ENCODE measurements around the gene GCSAM.

The GCSAM gene

GRCh38 chr3:112083239-112083638 is 49.8 kb downstream of the GCSAM start:
- Histone ChIP-seq H4K20me1 (ENCODE audit: low read depth, low read length) (no peaks in the 10 kb centered on the region), H3K4me3 (ENCODE audit: insufficient read depth, low read length, poor library complexity, severe bottlenecking) (no peak overlapping the region), H3F3A (ENCODE audit: insufficient read depth) (no peaks in the 10 kb centered on the region), H3K79me2 (ENCODE audit: insufficient read depth, low read length) (no peaks in the 10 kb centered on the region), H3K9me3 (ENCODE audit: insufficient read depth, low read length) (no peaks in the 10 kb centered on the region), H3K36me3 (ENCODE audit: low read length) (no peaks in the 10 kb centered on the region), H3K27me3 (ENCODE audit: low read length) (no peaks in the 10 kb centered on the region), H3K4me2 (ENCODE audit: low read depth, low read length, poor library complexity, severe bottlenecking) (no peak overlapping the region), H3K9me2 (replicated peaks; ENCODE audit: insufficient read depth, low read length) (no peaks in the 10 kb centered on the region), H2AFZ (ENCODE audit: low read depth, low read length, severe bottlenecking) (no peak overlapping the region), H3K27ac (ENCODE audit: low read depth, low read length) (no peak overlapping the region), H3K9ac (ENCODE audit: low read length) (no peak overlapping the region)
- no peak for TF ChIP-seq EZH2phosphoT487 (conservative IDR thresholded peaks at IDR 0.05; ENCODE audit: low read length)
- TF ChIP-seq, protein P1, sequence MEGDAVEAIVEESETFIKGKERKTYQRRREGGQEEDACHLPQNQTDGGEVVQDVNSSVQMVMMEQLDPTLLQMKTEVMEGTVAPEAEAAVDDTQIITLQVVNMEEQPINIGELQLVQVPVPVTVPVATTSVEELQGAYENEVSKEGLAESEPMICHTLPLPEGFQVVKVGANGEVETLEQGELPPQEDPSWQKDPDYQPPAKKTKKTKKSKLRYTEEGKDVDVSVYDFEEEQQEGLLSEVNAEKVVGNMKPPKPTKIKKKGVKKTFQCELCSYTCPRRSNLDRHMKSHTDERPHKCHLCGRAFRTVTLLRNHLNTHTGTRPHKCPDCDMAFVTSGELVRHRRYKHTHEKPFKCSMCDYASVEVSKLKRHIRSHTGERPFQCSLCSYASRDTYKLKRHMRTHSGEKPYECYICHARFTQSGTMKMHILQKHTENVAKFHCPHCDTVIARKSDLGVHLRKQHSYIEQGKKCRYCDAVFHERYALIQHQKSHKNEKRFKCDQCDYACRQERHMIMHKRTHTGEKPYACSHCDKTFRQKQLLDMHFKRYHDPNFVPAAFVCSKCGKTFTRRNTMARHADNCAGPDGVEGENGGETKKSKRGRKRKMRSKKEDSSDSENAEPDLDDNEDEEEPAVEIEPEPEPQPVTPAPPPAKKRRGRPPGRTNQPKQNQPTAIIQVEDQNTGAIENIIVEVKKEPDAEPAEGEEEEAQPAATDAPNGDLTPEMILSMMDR (IDR thresholded peaks at IDR 0.05; ENCODE audit: insufficient read depth, low read length, poor library complexity, severe bottlenecking) = no peak

DNA sequence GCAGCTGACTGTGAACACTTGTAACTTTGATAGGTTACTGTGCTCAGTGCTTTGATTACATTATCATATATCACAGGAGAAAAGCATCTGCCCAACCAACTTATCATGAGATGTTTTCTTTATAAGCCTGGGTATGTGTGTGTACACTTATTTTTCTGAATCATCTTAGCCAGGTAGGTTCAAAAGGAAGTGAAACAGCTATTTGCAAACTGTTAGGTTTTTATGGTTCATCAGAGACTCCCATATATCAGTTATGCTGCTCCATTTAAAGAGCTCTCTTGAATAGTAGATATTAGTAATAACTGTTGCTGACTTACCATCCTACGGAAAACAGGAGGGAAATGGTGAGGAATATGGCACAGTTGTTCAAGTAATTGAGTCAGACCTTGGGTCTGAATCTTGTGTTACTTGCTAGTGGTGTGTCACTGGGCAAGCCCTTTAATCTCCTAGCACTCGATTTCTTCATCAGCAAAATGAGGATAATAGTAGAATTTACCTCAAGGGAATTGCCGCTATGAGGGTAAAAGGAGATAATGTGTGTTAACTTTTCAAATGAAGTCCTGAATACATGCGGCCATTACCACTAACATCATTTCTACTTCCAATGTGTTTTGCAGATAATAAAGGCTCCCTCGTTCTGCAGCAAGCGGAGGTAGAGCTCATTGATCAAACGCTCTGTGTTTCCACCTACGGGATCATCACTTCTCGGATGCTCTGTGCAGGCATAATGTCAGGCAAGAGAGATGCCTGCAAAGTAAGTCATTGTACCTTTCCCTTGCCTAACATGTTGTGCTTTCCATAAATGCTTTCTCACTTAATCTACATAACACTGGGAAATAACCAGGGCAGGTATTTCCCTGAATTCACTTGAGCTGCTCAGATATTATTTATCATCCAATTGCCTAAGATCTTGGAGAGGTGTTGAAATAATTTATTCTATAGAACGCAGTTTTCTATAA is 54.6 kb downstream of the GCSAM start:
- Histone ChIP-seq H3K9me2 (replicated peaks; ENCODE audit: insufficient read depth, low read length) (no peaks in the 10 kb centered on the region), H3F3A (ENCODE audit: insufficient read depth) (no peaks in the 10 kb centered on the region), H3K36me3 (ENCODE audit: low read length) (no peaks in the 10 kb centered on the region), H3K9me3 (ENCODE audit: insufficient read depth, low read length) (no peaks in the 10 kb centered on the region), H3K9ac (ENCODE audit: low read length) (no peak overlapping the region), H4K20me1 (ENCODE audit: low read depth, low read length) (no peaks in the 10 kb centered on the region), H3K4me2 (ENCODE audit: low read depth, low read length, poor library complexity, severe bottlenecking) (no peak overlapping the region), H3K4me3 (ENCODE audit: insufficient read depth, low read length, poor library complexity, severe bottlenecking) (no peak overlapping the region), H3K27me3 (ENCODE audit: low read length) (no peaks in the 10 kb centered on the region), H2AFZ (ENCODE audit: low read depth, low read length, severe bottlenecking) (no peak overlapping the region), H3K27ac (ENCODE audit: low read depth, low read length) (no peak overlapping the region), H3K79me2 (ENCODE audit: insufficient read depth, low read length) (no peaks in the 10 kb centered on the region)
- TF ChIP-seq EZH2phosphoT487 (conservative IDR thresholded peaks at IDR 0.05; ENCODE audit: low read length) = no peak
- TF ChIP-seq, protein P1 (IDR thresholded peaks at IDR 0.05; ENCODE audit: insufficient read depth, low read length, poor library complexity, severe bottlenecking) = no peak

DNA sequence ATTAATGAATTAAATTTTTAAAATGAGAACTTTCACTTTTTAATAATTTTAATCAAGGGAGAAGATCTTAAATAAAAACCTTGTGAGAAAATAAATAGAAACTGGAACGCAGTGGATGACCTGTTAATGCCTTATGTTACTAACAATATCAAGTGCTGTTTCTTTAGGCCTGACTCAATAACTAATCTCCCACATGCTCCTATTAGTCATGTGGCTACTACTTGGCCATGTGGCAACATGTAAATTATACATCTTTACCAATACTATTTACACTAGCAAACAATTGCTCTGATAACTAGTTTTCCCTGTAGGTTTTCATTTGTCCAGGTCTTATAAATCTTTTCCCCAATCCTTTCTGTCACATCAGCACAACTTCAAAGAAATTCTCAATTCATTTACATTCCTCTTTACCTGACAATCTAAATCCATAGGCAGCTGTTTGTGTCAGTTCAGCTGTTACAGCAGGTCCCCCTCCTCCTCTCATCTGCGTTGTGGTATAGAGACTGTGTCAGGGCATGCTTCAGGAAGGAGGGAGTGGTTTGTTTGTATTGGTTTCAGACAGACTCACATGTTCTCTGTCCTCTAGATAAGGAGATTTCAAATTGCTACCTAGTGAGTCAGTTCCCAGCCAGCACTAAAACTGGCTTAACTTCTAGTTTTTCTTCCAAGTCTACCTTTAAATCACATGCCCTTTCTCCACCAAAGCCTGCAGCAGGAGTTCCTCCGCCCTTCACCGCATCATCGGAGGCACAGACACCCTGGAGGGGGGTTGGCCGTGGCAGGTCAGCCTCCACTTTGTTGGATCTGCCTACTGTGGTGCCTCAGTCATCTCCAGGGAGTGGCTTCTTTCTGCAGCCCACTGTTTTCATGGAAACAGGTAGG is 58.2 kb downstream of the GCSAM start:
- Histone ChIP-seq H3K27ac (ENCODE audit: low read depth, low read length) (no peak overlapping the region), H3K36me3 (ENCODE audit: low read length) (no peaks in the 10 kb centered on the region), H3K9me3 (ENCODE audit: insufficient read depth, low read length) (no peaks in the 10 kb centered on the region), H3K9me2 (replicated peaks; ENCODE audit: insufficient read depth, low read length) (no peaks in the 10 kb centered on the region), H3K4me2 (ENCODE audit: low read depth, low read length, poor library complexity, severe bottlenecking) (no peak overlapping the region), H3K27me3 (ENCODE audit: low read length) (no peaks in the 10 kb centered on the region), H2AFZ (ENCODE audit: low read depth, low read length, severe bottlenecking) (no peak overlapping the region), H3K4me3 (ENCODE audit: insufficient read depth, low read length, poor library complexity, severe bottlenecking) (no peak overlapping the region), H3K9ac (ENCODE audit: low read length) (no peak overlapping the region), H3K79me2 (ENCODE audit: insufficient read depth, low read length) (no peaks in the 10 kb centered on the region), H3F3A (ENCODE audit: insufficient read depth) (no peaks in the 10 kb centered on the region), H4K20me1 (ENCODE audit: low read depth, low read length) (no peaks in the 10 kb centered on the region)
- TF ChIP-seq EZH2phosphoT487 (conservative IDR thresholded peaks at IDR 0.05; ENCODE audit: low read length) = no peak
- TF ChIP-seq, protein P1 (IDR thresholded peaks at IDR 0.05; ENCODE audit: insufficient read depth, low read length, poor library complexity, severe bottlenecking) = no peak

Data from SU-DHL-6 (cell line).